ENCODE measurements around the gene FRMD6.

- TF ChIP-seq CTCF (IDR thresholded peaks at IDR 0.05) (no peak), POLR2A (IDR thresholded peaks at IDR 0.05) (no peak)
These were observed 79.0 kb downstream of the FRMD6 start for GRCh38 chr14:51730684-51731083.

Data from uterus (tissue), 2 donors.